GM12874 (cell line): ENCODE data around the gene SEZ6L.

Experiments
- CTCF ChIP-seq: IDR thresholded peaks from 2 replicates; pipeline ENCODE4 v1.5.1; 2011; ENCODE audit warnings: low read depth, mild to moderate bottlenecking, control low read depth, low read length, moderate library complexity; ENCODE audit not compliant: insufficient read depth

SEZ6L gene

GRCh38 chr22:26164174-26164573, 5.1 kb upstream of the SEZ6L start:
- TF ChIP-seq CTCF = no peak

GRCh38 chr22:26168330-26168851, 871 bp upstream of the SEZ6L start:
- no peak for TF ChIP-seq CTCF

GRCh38 chr22:26168939-26169314, 335 bp upstream of the SEZ6L start:
- TF ChIP-seq CTCF = no peak

GRCh38 chr22:26170112-26170492, 840 bp downstream of the SEZ6L start:
- TF ChIP-seq CTCF = no peak

- no peak for TF ChIP-seq CTCF
Measured at GRCh38 chr22:26170795-26171580, 1.7 kb downstream of the SEZ6L start.

- TF ChIP-seq CTCF = peak; percentile 70
Measured at GRCh38 chr22:26172389-26172990, 3.2 kb downstream of the SEZ6L start.

- no peak for TF ChIP-seq CTCF
Measured at GRCh38 chr22:26174280-26174679, 5.0 kb downstream of the SEZ6L start.
